A549 (cell line): ENCODE data around the gene NCOA5. TPM values are rescaled to one million over a fixed set of nuclear protein-coding genes. Genes with fewer than 3 reads are reported as not detected.

Experiments
- ATAC-seq, 2 experiments: fragments of 200-7000 bp in 1 of 2; fragments of >200 bp in 1 of 2; cut with Nextera tagmentation in 1 of 2; cut with Tn5 transposase in 1 of 2; 3 replicates each; pipeline versions ENCODE4 v1.8.0 to v1.9.1; 2018 to 2020; ENCODE audit warnings: mild to moderate bottlenecking in 1 of 2, moderate library complexity in 1 of 2
- CTCF ChIA-PET: fragments of 300-600 bp; sonication (Branson Sonifier 250); formaldehyde crosslinking; extraction: SDS; loops from one replicate; lab custom pipeline; 2021; ENCODE audit warnings: antibody characterized with exemption, inconsistent platforms; lab: Yijun Ruan, JAX
- POLR2A ChIA-PET: fragments of 350-600 bp; formaldehyde crosslinking; extraction: SDS; loops from one replicate; lab custom pipeline; 2021; ENCODE audit warnings: antibody characterized with exemption, inconsistent platforms; lab: Yijun Ruan, JAX
- DNase-seq, 2 experiments: peaks; one replicate each; pipeline versions ENCODE4 v3.0.0 to v3.0.0-alpha.2; 2011 to 2016; ENCODE audit warnings: low read depth in 1 of 2, low spot score in 1 of 2
- FAIRE-seq: peaks from 2 replicates; lab custom pipeline; 2011; peaks lifted over from hg19 to GRCh38; lab: Jason Lieb, UNC
- H3K27ac ChIP-seq, 2 experiments: fragments of >200 bp; sonication (Bioruptor Twin); formaldehyde crosslinking; 3 replicates each; pipeline ENCODE4 v1.5.1; 2016 to 2017
- H3K4me1 ChIP-seq: fragments of >200 bp; sonication (Bioruptor Twin); formaldehyde crosslinking; 3 replicates; pipeline ENCODE4 v1.6.1; 2016
- H3K4me2 ChIP-seq: fragments of >200 bp; sonication (Bioruptor Twin); formaldehyde crosslinking; 3 replicates; pipeline ENCODE4 v1.6.1; 2016
- H3K4me3 ChIP-seq: fragments of >200 bp; sonication (Bioruptor Twin); formaldehyde crosslinking; 3 replicates; pipeline ENCODE4 v1.5.1; 2016
- H3K9me3 ChIP-seq: fragments of >200 bp; sonication (Bioruptor Twin); formaldehyde crosslinking; 3 replicates; pipeline ENCODE4 v1.6.1; 2016
- CBX2 ChIP-seq: fragments of 200-600 bp; sonication (generic); IDR thresholded peaks from 2 replicates; pipeline ENCODE4 v1.6.1; 2016; ENCODE audit warnings: low read depth, mild to moderate bottlenecking, borderline replicate concordance
- CBX8 ChIP-seq: fragments of 200-600 bp; sonication (generic); IDR thresholded peaks from 2 replicates; pipeline ENCODE4 v1.6.1; 2016
- CEBPB ChIP-seq, 2 experiments: fragments of >200 bp in 1 of 2; sonication (Bioruptor Twin) in 1 of 2; formaldehyde crosslinking in 1 of 2; IDR thresholded peaks; 2 replicates each; pipeline ENCODE4 v1.6.1; 2012 to 2016
- E2F6 ChIP-seq: IDR thresholded peaks from 2 replicates; pipeline ENCODE4 v1.6.1; 2012; ENCODE audit warnings: low read depth, borderline replicate concordance
- EHF ChIP-seq: fragments of 250-450 bp; sonication (Bioruptor Pico); IDR thresholded peaks from 2 replicates; pipeline ENCODE4 v1.5.0; 2020; ENCODE audit warnings: mild to moderate bottlenecking
- FOSB ChIP-seq: fragments of 250-450 bp; sonication (Bioruptor Pico); IDR thresholded peaks from 2 replicates; pipeline ENCODE4 v1.5.0; 2020; ENCODE audit warnings: mild to moderate bottlenecking, moderate library complexity
- FOXS1 ChIP-seq: fragments of 250-450 bp; sonication (Bioruptor Pico); IDR thresholded peaks from 2 replicates; pipeline ENCODE4 v1.5.0; 2020; ENCODE audit warnings: mild to moderate bottlenecking, moderate library complexity
- GATA3 ChIP-seq: IDR thresholded peaks from 2 replicates; pipeline ENCODE4 v1.6.1; 2012; ENCODE audit warnings: borderline replicate concordance
- HES2 ChIP-seq: fragments of >200 bp; sonication (Bioruptor Twin); formaldehyde crosslinking; IDR thresholded peaks from 2 replicates; pipeline ENCODE4 v1.6.1; 2016
- HEYL ChIP-seq: fragments of 250-450 bp; sonication (Bioruptor Pico); IDR thresholded peaks from 2 replicates; pipeline ENCODE4 v1.8.0; 2021; ENCODE audit warnings: mild to moderate bottlenecking, moderate library complexity
- HMGXB4 ChIP-seq: fragments of 250-450 bp; sonication (Bioruptor Pico); IDR thresholded peaks from 2 replicates; pipeline ENCODE4 v1.5.0; 2021; ENCODE audit warnings: mild to moderate bottlenecking, moderate library complexity, borderline replicate concordance
- HOXA7 ChIP-seq: fragments of 250-450 bp; sonication (Bioruptor Pico); IDR thresholded peaks from 2 replicates; pipeline ENCODE4 v1.5.0; 2020; ENCODE audit warnings: mild to moderate bottlenecking, moderate library complexity
- JUN ChIP-seq, 2 experiments: fragments of >200 bp; sonication (Bioruptor Twin); formaldehyde crosslinking; IDR thresholded peaks; 2 replicates in 1 of 2; 3 replicates in 1 of 2; pipeline ENCODE4 v1.6.1; 2016 to 2017
- JUNB ChIP-seq: fragments of >200 bp; sonication (Bioruptor Twin); formaldehyde crosslinking; IDR thresholded peaks from 2 replicates; pipeline ENCODE4 v1.6.1; 2016
- MAX ChIP-seq: IDR thresholded peaks from 2 replicates; pipeline ENCODE4 v1.6.1; 2012
- MYC ChIP-seq: IDR thresholded peaks from 2 replicates; pipeline ENCODE4 v1.6.1; 2012; ENCODE audit warnings: mild to moderate bottlenecking, inconsistent platforms, low read length, improper control_type of control experiment, borderline replicate concordance
- NPAS2 ChIP-seq: fragments of 250-450 bp; sonication (Bioruptor Pico); IDR thresholded peaks from 2 replicates; pipeline ENCODE4 v1.8.0; 2022; ENCODE audit warnings: mild to moderate bottlenecking, moderate library complexity, borderline replicate concordance
- NR3C1 ChIP-seq: fragments of >200 bp; sonication (Bioruptor Twin); formaldehyde crosslinking; IDR thresholded peaks from 3 replicates; pipeline ENCODE4 v1.6.1; 2017
- PHF8 ChIP-seq: fragments of 200-600 bp; sonication (generic); IDR thresholded peaks from 2 replicates; pipeline ENCODE4 v1.6.1; 2016; ENCODE audit warnings: low read depth, mild to moderate bottlenecking, antibody characterized with exemption, moderate library complexity, borderline replicate concordance
- POLR2A ChIP-seq: IDR thresholded peaks from 2 replicates; pipeline ENCODE4 v1.6.1; 2012; ENCODE audit warnings: mild to moderate bottlenecking, low read length
- RCOR1 ChIP-seq: fragments of 150-350 bp; IDR thresholded peaks from 2 replicates; pipeline ENCODE4 v1.6.1; 2014; ENCODE audit warnings: antibody characterized with exemption, low read length, low read depth
- TFCP2L1 ChIP-seq: fragments of 250-450 bp; sonication (Bioruptor Pico); IDR thresholded peaks from 2 replicates; pipeline ENCODE4 v1.5.0; 2021; ENCODE audit warnings: mild to moderate bottlenecking
- USF2 ChIP-seq: fragments of 450-650 bp; IDR thresholded peaks from 2 replicates; pipeline ENCODE4 v1.6.1; 2014; ENCODE audit warnings: antibody characterized with exemption
- ZFP36 ChIP-seq: fragments of 450-650 bp; IDR thresholded peaks from 2 replicates; pipeline ENCODE4 v1.6.1; 2014; ENCODE audit warnings: borderline replicate concordance; ENCODE audit not compliant: partially characterized antibody
- WGBS: methylation state at CpG from one replicate; pipeline ENCODE4 v1.1.6; 2017; ENCODE audit errors: missing lambda C conversion rate; 5-methylcytosine and 5-hydroxymethylcytosine counted together
- polyA plus RNA-seq, 4 experiments: library from polyadenylated mRNA; depleted of rRNA in 3 of 4; stranded (reverse); fragments of >200 nt; fragmentation: RNase III in 1 of 4; extraction: RNeasy Plus Mini Kit Qiagen cat#74134 plus additional on column Dnase treatment in 1 of 4; gene quantifications; 2 replicates in 3 of 4; 3 replicates in 1 of 4; pipeline ENCODE4 v1.2.3, GENCODE V29; 2011 to 2017

Gene NCOA5
- polyA plus RNA-seq, 2 of the 4 experiments (the other 2 are of a cell fraction), result 27.2 to 28.0 TPM

GRCh38 chr20:46118481-46119020 is 28.8 kb upstream of the NCOA5 start:
- POLR2A ChIA-PET, result no interaction called here
- H3K27ac ChIP-seq, result peak overlapping the region; percentile 57 to 73; a peak in 5 of 6 replicates
- 56% methylated on average over 14 of the region's 15 CpGs for WGBS
- H3K4me1 ChIP-seq, result 0 out of 3 replicates have a peak, but pooled peaks cover 3% of the 10 kb centered on the region
- H3K4me2 ChIP-seq, result peak overlapping the region; percentile 99
- TF ChIP-seq HOXA7 (CRISPR knock-in tag) (no peak), ZFP36 (no peak), JUNB (no peak), CEBPB (IDR thresholded peaks at IDR 0.05) (no peak), NPAS2 (CRISPR knock-in tag) (no peak), NR3C1 (no peak), CBX2 (no peak), HMGXB4 (no peak), TFCP2L1 (CRISPR knock-in tag) (no peak), USF2 (no peak)
- TF ChIP-seq, all 56 proteins: peak for 0
- peak overlapping the region; percentile 59 for H3K4me3 ChIP-seq
- DNase-seq (no peak), ATAC-seq (peak; percentile 43 to 66; a peak in 4 of 6 replicates), FAIRE-seq (no peak)
- H3K9me3 ChIP-seq, result no peaks in the 10 kb centered on the region
- CTCF ChIA-PET, result interaction anchor here (1.0 to 1.6 kb wide), 4 partner anchors 14 to 229 kb away, joined by 3 to 5 read pairs (median 4); no protein-coding TSS in a partner anchor

- no peak for FAIRE-seq
Measured at GRCh38 chr20:46117704-46118467, 28.1 kb upstream of the NCOA5 start, which contains the start of gene CD40. Gene CD40, plus strand, starts transcription at chr20:46118314. Its CDS starts 30 bp downstream, at chr20:46118344.

GRCh38 chr20:46114449-46114848 is 24.7 kb upstream of the NCOA5 start:
- POLR2A ChIA-PET, result no interaction called here
- no peak for ATAC-seq
- CTCF ChIA-PET, result interaction anchor here (2.2 to 3.1 kb wide), 3 partner anchors 10 to 100 kb away, joined by 6 to 9 read pairs (median 9); no protein-coding TSS in a partner anchor
- DNase-seq, result no peak
- 49% methylated on average over 2 of the region's 2 CpGs for WGBS
- Histone ChIP-seq H3K4me2 (no peak overlapping the region), H3K4me3 (no peak overlapping the region), H3K27ac (no peak overlapping the region), H3K9me3 (no peaks in the 10 kb centered on the region), H3K4me1 (0 out of 3 replicates have a peak, but pooled peaks cover 3% of the 10 kb centered on the region)
- no peak for FAIRE-seq
- no peak for TF ChIP-seq FOXS1 (CRISPR knock-in tag)
- no peak for TF ChIP-seq EHF (CRISPR knock-in tag)
- TF ChIP-seq NR3C1, result no peak
- no peak for TF ChIP-seq CBX8
- no peak for TF ChIP-seq HEYL
- TF ChIP-seq E2F6, result no peak
- no peak for TF ChIP-seq USF2
- no peak for TF ChIP-seq GATA3
- TF ChIP-seq RCOR1, result no peak
- TF ChIP-seq MYC, result no peak
- no peak for TF ChIP-seq CBX2
- TF ChIP-seq HES2, result no peak
- TF ChIP-seq FOSB, result no peak
- no peak for TF ChIP-seq POLR2A
- no peak for TF ChIP-seq MAX
- no peak for TF ChIP-seq JUN (IDR thresholded peaks at IDR 0.05)

More at GRCh38 chr20:46117704-46118467, 28.1 kb upstream of the NCOA5 start, which contains the start of gene CD40:
- peak within 1 kb of the TSS; percentile 99 for H3K4me2 ChIP-seq
- 0 out of 3 replicates have a peak, but pooled peaks cover 3% of the 10 kb centered on the region for H3K4me1 ChIP-seq
- WGBS, result 15% methylated on average over 35 of the region's 40 CpGs
- H3K9me3 ChIP-seq, result no peaks in the 10 kb centered on the region
- peak; percentile 72 to 89 for DNase-seq
- TF ChIP-seq E2F6, result 0 out of 2 replicates have a peak, but pooled peaks have one; percentile 11
- TF ChIP-seq POLR2A, result peak; percentile 45; the same call in 1 of the 2 replicates
- peak; percentile 54; the same call in 1 of the 2 replicates for TF ChIP-seq PHF8
- no peak for TF ChIP-seq MAX
- peak; percentile 86 to 96 for ATAC-seq
- CTCF ChIA-PET, result interaction anchor here (1.0 to 1.6 kb wide), 3 partner anchors 15 to 230 kb away, joined by 3 to 5 read pairs (median 4); no protein-coding TSS in a partner anchor
- H3K27ac ChIP-seq, result peak within 1 kb of the TSS; percentile 57 to 73
- POLR2A ChIA-PET, result no interaction called here
- peak within 1 kb of the TSS; percentile 59 for H3K4me3 ChIP-seq
